ENCODE measurements around the gene HAGHL.

The HAGHL gene

DNA sequence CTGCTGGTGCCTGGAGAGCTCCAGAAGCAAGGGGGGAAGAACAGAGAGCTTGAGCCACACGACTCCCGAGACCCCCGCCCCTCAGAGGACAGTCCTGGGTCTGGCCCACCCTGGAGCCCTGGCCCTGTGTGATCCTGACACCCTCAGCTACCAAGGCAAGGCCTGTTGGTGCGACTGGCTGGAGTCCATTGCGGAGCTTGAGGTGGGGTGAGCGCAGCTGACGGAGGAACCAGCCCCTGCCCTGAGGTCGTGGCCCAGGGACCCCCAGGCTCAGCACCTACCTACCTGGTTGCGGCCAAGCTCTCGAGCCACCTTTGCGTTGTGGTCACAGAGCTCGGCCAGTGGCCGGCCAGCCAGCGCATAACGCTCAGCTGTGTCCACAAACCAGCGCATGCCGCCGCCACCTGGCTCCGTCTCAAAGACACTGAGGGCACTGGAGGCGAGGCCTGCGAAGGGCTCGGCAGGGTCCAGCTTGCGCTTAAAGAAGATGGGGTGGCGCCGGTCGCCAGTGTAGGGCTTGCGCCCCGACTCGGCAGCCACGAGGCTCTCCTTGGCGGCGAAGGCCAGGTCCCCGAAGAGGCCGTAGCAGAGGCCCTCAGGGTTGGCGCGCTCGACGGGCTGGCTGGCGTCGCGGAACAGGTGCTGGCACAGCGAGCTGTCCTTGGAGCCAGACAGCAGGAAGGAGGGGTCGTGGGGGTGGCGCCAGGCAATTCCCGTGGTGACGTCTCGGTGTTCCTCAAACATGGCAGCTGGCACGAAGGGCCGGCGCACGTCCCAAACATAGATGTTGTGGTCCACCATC lies 40.2 kb upstream of the HAGHL start:
- TF ChIP-seq ZNF565 (CRISPR knock-in tag; conservative IDR thresholded peaks at IDR 0.05; ENCODE audit: low read depth): no peak
- no peak for TF ChIP-seq ZNF8 (CRISPR knock-in tag; IDR thresholded peaks at IDR 0.05)
- TF ChIP-seq, protein P1, sequence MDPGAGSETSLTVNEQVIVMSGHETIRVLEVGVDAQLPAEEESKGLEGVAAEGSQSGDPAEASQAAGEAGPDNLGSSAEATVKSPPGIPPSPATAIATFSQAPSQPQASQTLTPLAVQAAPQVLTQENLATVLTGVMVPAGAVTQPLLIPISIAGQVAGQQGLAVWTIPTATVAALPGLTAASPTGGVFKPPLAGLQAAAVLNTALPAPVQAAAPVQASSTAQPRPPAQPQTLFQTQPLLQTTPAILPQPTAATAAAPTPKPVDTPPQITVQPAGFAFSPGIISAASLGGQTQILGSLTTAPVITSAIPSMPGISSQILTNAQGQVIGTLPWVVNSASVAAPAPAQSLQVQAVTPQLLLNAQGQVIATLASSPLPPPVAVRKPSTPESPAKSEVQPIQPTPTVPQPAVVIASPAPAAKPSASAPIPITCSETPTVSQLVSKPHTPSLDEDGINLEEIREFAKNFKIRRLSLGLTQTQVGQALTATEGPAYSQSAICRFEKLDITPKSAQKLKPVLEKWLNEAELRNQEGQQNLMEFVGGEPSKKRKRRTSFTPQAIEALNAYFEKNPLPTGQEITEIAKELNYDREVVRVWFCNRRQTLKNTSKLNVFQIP (CRISPR knock-in tag; IDR thresholded peaks at IDR 0.05; ENCODE audit: borderline replicate concordance, low read depth): no peak
- no peak for TF ChIP-seq TCF4 (CRISPR knock-in tag; IDR thresholded peaks at IDR 0.05; ENCODE audit: borderline replicate concordance)
- TF ChIP-seq RARB (CRISPR knock-in tag; IDR thresholded peaks at IDR 0.05): no peak
- TF ChIP-seq, protein P2, sequence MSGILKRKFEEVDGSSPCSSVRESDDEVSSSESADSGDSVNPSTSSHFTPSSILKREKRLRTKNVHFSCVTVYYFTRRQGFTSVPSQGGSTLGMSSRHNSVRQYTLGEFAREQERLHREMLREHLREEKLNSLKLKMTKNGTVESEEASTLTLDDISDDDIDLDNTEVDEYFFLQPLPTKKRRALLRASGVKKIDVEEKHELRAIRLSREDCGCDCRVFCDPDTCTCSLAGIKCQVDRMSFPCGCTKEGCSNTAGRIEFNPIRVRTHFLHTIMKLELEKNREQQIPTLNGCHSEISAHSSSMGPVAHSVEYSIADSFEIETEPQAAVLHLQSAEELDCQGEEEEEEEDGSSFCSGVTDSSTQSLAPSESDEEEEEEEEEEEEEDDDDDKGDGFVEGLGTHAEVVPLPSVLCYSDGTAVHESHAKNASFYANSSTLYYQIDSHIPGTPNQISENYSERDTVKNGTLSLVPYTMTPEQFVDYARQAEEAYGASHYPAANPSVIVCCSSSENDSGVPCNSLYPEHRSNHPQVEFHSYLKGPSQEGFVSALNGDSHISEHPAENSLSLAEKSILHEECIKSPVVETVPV (CRISPR knock-in tag; IDR thresholded peaks at IDR 0.05): no peak
- no peak for TF ChIP-seq ZNF70 (CRISPR knock-in tag; IDR thresholded peaks at IDR 0.05)
- TF ChIP-seq, protein P3, sequence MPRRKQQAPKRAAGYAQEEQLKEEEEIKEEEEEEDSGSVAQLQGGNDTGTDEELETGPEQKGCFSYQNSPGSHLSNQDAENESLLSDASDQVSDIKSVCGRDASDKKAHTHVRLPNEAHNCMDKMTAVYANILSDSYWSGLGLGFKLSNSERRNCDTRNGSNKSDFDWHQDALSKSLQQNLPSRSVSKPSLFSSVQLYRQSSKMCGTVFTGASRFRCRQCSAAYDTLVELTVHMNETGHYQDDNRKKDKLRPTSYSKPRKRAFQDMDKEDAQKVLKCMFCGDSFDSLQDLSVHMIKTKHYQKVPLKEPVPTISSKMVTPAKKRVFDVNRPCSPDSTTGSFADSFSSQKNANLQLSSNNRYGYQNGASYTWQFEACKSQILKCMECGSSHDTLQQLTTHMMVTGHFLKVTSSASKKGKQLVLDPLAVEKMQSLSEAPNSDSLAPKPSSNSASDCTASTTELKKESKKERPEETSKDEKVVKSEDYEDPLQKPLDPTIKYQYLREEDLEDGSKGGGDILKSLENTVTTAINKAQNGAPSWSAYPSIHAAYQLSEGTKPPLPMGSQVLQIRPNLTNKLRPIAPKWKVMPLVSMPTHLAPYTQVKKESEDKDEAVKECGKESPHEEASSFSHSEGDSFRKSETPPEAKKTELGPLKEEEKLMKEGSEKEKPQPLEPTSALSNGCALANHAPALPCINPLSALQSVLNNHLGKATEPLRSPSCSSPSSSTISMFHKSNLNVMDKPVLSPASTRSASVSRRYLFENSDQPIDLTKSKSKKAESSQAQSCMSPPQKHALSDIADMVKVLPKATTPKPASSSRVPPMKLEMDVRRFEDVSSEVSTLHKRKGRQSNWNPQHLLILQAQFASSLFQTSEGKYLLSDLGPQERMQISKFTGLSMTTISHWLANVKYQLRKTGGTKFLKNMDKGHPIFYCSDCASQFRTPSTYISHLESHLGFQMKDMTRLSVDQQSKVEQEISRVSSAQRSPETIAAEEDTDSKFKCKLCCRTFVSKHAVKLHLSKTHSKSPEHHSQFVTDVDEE (CRISPR knock-in tag; IDR thresholded peaks at IDR 0.05): no peak
- no peak for TF ChIP-seq SNAI2 (CRISPR knock-in tag; IDR thresholded peaks at IDR 0.05)
- no peak for TF ChIP-seq ZFP3 (CRISPR knock-in tag; IDR thresholded peaks at IDR 0.05)
- TF ChIP-seq PPARA (CRISPR knock-in tag; IDR thresholded peaks at IDR 0.05; ENCODE audit: borderline replicate concordance): no peak
- no peak for TF ChIP-seq ZFP30 (CRISPR knock-in tag; IDR thresholded peaks at IDR 0.05)
- no peak for TF ChIP-seq OSR1 (CRISPR knock-in tag; IDR thresholded peaks at IDR 0.05)
- no peak for ATAC-seq

DNA sequence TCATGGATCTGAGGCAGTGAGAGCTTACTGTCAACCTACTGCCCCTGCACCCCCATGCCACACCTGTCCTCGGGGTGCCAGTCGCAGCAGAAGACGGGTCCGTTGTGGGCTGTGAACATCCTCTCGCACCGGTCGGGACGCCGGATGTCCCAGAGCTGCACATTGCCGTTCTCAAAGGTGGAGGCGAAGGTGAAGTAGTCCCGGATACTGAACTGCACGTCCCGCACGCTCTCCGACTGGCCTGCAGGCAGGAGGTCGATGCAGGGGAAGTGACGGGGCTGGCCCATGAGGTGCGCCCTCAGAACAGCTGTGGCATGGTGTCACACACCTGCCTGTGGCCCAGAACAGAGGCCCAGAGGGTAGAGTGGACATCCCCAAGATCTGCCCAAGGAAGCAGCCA lies 39.4 kb upstream of the HAGHL start:
- TF ChIP-seq ZC3H10 (CRISPR knock-in tag; IDR thresholded peaks at IDR 0.05): no peak
- TF ChIP-seq ARNTL (CRISPR knock-in tag; IDR thresholded peaks at IDR 0.05; ENCODE audit: borderline replicate concordance, low read depth): no peak
- TF ChIP-seq ZNF8 (CRISPR knock-in tag; IDR thresholded peaks at IDR 0.05): no peak
- TF ChIP-seq, protein P4, sequence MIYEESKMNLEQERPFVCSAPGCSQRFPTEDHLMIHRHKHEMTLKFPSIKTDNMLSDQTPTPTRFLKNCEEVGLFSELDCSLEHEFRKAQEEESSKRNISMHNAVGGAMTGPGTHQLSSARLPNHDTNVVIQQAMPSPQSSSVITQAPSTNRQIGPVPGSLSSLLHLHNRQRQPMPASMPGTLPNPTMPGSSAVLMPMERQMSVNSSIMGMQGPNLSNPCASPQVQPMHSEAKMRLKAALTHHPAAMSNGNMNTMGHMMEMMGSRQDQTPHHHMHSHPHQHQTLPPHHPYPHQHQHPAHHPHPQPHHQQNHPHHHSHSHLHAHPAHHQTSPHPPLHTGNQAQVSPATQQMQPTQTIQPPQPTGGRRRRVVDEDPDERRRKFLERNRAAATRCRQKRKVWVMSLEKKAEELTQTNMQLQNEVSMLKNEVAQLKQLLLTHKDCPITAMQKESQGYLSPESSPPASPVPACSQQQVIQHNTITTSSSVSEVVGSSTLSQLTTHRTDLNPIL (CRISPR knock-in tag; IDR thresholded peaks at IDR 0.05; ENCODE audit: low read depth): no peak
- no peak for TF ChIP-seq TCF4 (CRISPR knock-in tag; IDR thresholded peaks at IDR 0.05; ENCODE audit: borderline replicate concordance)
- no peak for TF ChIP-seq TOX (CRISPR knock-in tag; IDR thresholded peaks at IDR 0.05; ENCODE audit: borderline replicate concordance)
- no peak for TF ChIP-seq ZFP3 (CRISPR knock-in tag; IDR thresholded peaks at IDR 0.05)
- TF ChIP-seq ESRRG (CRISPR knock-in tag; IDR thresholded peaks at IDR 0.05): no peak
- TF ChIP-seq, protein P5, sequence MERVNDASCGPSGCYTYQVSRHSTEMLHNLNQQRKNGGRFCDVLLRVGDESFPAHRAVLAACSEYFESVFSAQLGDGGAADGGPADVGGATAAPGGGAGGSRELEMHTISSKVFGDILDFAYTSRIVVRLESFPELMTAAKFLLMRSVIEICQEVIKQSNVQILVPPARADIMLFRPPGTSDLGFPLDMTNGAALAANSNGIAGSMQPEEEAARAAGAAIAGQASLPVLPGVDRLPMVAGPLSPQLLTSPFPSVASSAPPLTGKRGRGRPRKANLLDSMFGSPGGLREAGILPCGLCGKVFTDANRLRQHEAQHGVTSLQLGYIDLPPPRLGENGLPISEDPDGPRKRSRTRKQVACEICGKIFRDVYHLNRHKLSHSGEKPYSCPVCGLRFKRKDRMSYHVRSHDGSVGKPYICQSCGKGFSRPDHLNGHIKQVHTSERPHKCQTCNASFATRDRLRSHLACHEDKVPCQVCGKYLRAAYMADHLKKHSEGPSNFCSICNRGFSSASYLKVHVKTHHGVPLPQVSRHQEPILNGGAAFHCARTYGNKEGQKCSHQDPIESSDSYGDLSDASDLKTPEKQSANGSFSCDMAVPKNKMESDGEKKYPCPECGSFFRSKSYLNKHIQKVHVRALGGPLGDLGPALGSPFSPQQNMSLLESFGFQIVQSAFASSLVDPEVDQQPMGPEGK (CRISPR knock-in tag; IDR thresholded peaks at IDR 0.05; ENCODE audit: borderline replicate concordance): no peak
- TF ChIP-seq ISL1 (CRISPR knock-in tag; IDR thresholded peaks at IDR 0.05): no peak
- TF ChIP-seq ZNF70 (CRISPR knock-in tag; IDR thresholded peaks at IDR 0.05): no peak
- TF ChIP-seq, protein P1 (CRISPR knock-in tag; IDR thresholded peaks at IDR 0.05; ENCODE audit: borderline replicate concordance, low read depth): no peak
- TF ChIP-seq, protein P2 (CRISPR knock-in tag; IDR thresholded peaks at IDR 0.05): no peak
- TF ChIP-seq OSR1 (CRISPR knock-in tag; IDR thresholded peaks at IDR 0.05): no peak
- no peak for ATAC-seq

All from SK-N-SH treated with all-trans-retinoic acid at 6 μM for 48 hours (cell line).